ENCODE results near the gene PPIL6. TPM values are rescaled to one million over a fixed set of nuclear protein-coding genes. Genes with fewer than 3 reads are reported as not detected.
"Not testable (repeated sequence)": the region's sequence is repeated elsewhere in the genome, so short reads cannot be mapped to it uniquely, and the experiment has no call there.

The PPIL6 gene
- total and polyA plus RNA-seq, 4 donors: 0.17 to 0.51 (median 0.30) TPM

DNA sequence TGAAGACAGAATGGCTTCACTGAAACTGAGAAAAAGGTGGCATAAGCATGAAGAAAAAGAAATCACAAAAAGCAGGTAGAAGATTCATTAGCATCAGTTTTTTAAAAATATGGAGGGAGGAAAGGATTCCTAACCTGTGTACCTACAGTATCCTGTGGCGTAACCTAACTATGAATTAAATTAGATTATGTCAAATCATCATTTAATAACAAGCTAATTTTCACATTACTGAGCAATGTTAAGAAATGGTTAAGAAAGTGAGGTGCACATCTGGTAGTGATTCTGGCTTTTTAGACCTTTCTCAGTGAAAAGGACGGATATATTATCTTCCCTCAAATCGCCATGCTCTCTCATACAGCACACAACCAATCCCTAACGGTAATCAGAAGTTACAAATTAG, 70.7 kb downstream of the PPIL6 start:
- Histone ChIP-seq H3K36me3 (ENCODE audit: control insufficient read depth in 4 of 4, insufficient read depth in 3 of 4, low read depth in 1 of 4, low read length in 3 of 4) (peaks cover 3 to 58% (median 42%) of the 10 kb centered on the region in 4 donors), H3K27ac (ENCODE audit: low read depth in 1 of 2, low read length in 2 of 2) (no peak overlapping the region), H3K9me3 (ENCODE audit: control insufficient read depth in 4 of 4, low read length in 3 of 4) (no peaks in the 10 kb centered on the region), H3K27me3 (ENCODE audit: control insufficient read depth in 4 of 4, insufficient read depth in 4 of 4, low read length in 3 of 4) (no peaks in the 10 kb centered on the region), H3K9ac (ENCODE audit: low read depth in 1 of 2, low read length in 2 of 2) (no peak overlapping the region), H3K4me3 (ENCODE audit: low read depth in 1 of 3, low read length in 3 of 3) (no peak overlapping the region), H3K4me1 (ENCODE audit: control insufficient read depth in 4 of 4, insufficient read depth in 4 of 4, low read length in 3 of 4) (peaks cover 0 to 15% (median 9%) of the 10 kb centered on the region in 4 donors)
- DNase-seq (ENCODE audit: low spot score): no peak
- no peak for TF ChIP-seq YY1 (IDR thresholded peaks at IDR 0.05)
- TF ChIP-seq GABPA (IDR thresholded peaks at IDR 0.05 in 1 of 2, conservative IDR thresholded peaks at IDR 0.05 in 1 of 2): no peak
- TF ChIP-seq NR2F2 (IDR thresholded peaks at IDR 0.05): no peak
- TF ChIP-seq FOXA1 (IDR thresholded peaks at IDR 0.05): no peak
- 82% methylated on average over 4 of the region's 4 CpGs for WGBS

DNA sequence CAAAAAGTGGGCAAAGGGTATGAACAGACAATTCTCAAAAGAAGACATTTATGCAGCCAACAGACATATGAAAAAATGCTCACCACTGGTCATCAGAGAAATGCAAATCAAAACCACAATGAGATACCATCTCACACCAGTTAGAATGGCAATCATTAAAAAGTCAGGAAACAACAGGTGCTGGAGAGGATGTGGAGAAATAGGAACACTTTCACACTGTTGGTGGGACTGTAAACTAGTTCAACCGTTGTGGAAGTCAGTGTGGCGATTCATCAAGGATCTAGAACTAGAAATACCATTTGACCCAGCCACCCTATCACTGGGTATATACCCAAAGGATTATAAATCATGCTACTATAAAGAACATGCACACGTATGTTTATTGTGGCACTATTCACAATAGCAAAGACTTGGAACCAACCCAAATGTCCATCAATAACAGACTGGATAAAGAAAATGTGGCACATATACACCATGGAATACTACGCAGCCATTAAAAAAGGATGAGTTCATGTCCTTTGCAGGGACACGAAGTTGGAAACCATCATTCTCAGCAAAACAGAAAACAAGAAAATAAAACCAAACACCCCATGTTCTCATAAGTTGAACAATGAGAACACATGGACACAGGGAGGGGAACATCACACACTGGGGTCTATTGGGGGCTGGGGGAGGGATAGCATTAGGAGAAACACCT, 75.9 kb downstream of the PPIL6 start:
- peaks cover 2 to 54% (median 40%) of the 10 kb centered on the region in 4 donors for H3K36me3 ChIP-seq (ENCODE audit: control insufficient read depth in 4 of 4, insufficient read depth in 3 of 4, low read depth in 1 of 4, low read length in 3 of 4)
- not testable (repeated sequence) for H3K9ac ChIP-seq (ENCODE audit: low read depth in 1 of 2, low read length in 2 of 2); H3K27me3 ChIP-seq (ENCODE audit: control insufficient read depth in 4 of 4, insufficient read depth in 4 of 4, low read length in 3 of 4); H3K27ac ChIP-seq (ENCODE audit: low read depth in 1 of 2, low read length in 2 of 2); H3K9me3 ChIP-seq (ENCODE audit: control insufficient read depth in 4 of 4, low read length in 3 of 4); H3K4me3 ChIP-seq (ENCODE audit: low read depth in 1 of 3, low read length in 3 of 3); DNase-seq (ENCODE audit: low spot score); H3K4me1 ChIP-seq (ENCODE audit: control insufficient read depth in 4 of 4, insufficient read depth in 4 of 4, low read length in 3 of 4)
- 96% methylated on average over 5 of the region's 5 CpGs for WGBS

DNA sequence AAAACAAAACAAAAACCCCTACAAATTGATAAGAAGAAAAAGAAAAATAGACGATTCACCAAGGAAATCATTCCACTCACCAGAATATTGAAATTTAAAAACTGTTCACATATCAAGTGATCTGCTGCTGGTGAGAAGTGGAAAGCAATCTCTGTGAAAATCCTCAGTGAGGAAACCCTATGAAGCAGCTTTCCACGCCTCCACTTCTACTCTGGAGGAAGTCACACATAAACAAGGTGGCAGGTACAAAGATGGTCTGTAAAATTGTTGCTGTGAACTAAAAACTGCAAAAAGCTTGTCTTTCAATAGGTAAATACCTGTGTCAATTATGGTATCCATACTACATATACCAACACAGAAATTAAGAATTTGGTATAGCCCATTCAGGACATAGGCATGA, 76.7 kb downstream of the PPIL6 start:
- Histone ChIP-seq H3K4me1 (ENCODE audit: control insufficient read depth in 4 of 4, insufficient read depth in 4 of 4, low read length in 3 of 4) (no peaks in the 10 kb centered on the region), H3K9ac (ENCODE audit: low read depth in 1 of 2, low read length in 2 of 2) (no peak overlapping the region), H3K27ac (ENCODE audit: low read depth in 1 of 2, low read length in 2 of 2) (no peak overlapping the region), H3K9me3 (ENCODE audit: control insufficient read depth in 4 of 4, low read length in 3 of 4) (peaks cover 0 to 4% (median 0%) of the 10 kb centered on the region in 4 donors), H3K4me3 (ENCODE audit: low read depth in 1 of 3, low read length in 3 of 3) (no peak overlapping the region), H3K36me3 (ENCODE audit: control insufficient read depth in 4 of 4, insufficient read depth in 3 of 4, low read depth in 1 of 4, low read length in 3 of 4) (peaks cover 2 to 49% (median 38%) of the 10 kb centered on the region in 4 donors), H3K27me3 (ENCODE audit: control insufficient read depth in 4 of 4, insufficient read depth in 4 of 4, low read length in 3 of 4) (no peaks in the 10 kb centered on the region)
- no peak for DNase-seq (ENCODE audit: low spot score)
- TF ChIP-seq JUND (IDR thresholded peaks at IDR 0.05) (no peak), NR2F2 (IDR thresholded peaks at IDR 0.05) (no peak), RXRA (IDR thresholded peaks at IDR 0.05) (no peak), RAD21 (IDR thresholded peaks at IDR 0.05) (no peak), YY1 (IDR thresholded peaks at IDR 0.05) (no peak), GABPA (IDR thresholded peaks at IDR 0.05 in 1 of 2, conservative IDR thresholded peaks at IDR 0.05 in 1 of 2) (no peak)
- WGBS: 97% methylated on average over 2 of the region's 2 CpGs

DNA sequence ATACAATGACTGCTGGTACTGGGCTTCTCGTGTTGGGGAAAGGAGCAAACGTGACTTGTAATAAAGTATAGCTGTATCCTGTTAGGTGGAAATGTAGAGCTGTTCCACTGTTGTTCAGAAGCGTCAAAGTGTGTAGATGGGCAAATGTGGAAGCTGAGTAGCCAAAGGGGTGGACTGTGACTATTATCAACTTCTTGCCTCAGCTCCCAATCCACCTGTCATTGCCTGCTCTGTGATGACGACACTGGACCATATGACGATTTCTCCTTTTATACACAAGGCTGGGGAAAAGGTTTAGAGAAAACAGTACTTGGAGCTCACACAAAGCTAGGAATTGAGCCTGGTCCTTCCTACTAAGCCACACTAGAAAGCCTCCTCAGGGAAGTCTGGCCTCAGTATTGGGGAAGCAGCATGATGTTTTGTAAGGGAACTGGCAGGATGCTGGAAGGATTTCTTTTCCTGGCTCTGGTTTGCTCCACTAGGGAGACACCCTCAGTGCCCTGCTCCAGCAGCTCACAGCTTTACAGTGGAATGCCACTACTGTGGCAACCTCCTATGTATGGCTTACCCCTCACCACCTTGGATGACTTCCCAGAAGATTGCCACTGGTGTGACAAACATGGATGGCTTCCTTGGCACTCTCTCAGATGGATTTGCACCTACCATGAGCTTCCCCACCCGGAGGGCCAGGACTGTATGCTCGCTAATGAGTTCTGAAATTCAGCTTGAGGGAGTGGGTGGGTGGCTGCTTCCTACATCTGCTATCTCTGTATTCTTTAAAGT, 78.1 kb downstream of the PPIL6 start:
- Histone ChIP-seq H3K36me3 (ENCODE audit: control insufficient read depth in 4 of 4, insufficient read depth in 3 of 4, low read depth in 1 of 4, low read length in 3 of 4) (peaks cover 2 to 41% (median 28%) of the 10 kb centered on the region in 4 donors), H3K4me1 (ENCODE audit: control insufficient read depth in 4 of 4, insufficient read depth in 4 of 4, low read length in 3 of 4) (no peaks in the 10 kb centered on the region), H3K27ac (ENCODE audit: low read depth in 1 of 2, low read length in 2 of 2) (no peak overlapping the region), H3K4me3 (ENCODE audit: low read depth in 1 of 3, low read length in 3 of 3) (no peak overlapping the region), H3K9me3 (ENCODE audit: control insufficient read depth in 4 of 4, low read length in 3 of 4) (peaks cover 0 to 4% (median 0%) of the 10 kb centered on the region in 4 donors), H3K9ac (ENCODE audit: low read depth in 1 of 2, low read length in 2 of 2) (no peak overlapping the region), H3K27me3 (ENCODE audit: control insufficient read depth in 4 of 4, insufficient read depth in 4 of 4, low read length in 3 of 4) (no peaks in the 10 kb centered on the region)
- DNase-seq (ENCODE audit: low spot score): no peak
- TF ChIP-seq, protein P1, sequence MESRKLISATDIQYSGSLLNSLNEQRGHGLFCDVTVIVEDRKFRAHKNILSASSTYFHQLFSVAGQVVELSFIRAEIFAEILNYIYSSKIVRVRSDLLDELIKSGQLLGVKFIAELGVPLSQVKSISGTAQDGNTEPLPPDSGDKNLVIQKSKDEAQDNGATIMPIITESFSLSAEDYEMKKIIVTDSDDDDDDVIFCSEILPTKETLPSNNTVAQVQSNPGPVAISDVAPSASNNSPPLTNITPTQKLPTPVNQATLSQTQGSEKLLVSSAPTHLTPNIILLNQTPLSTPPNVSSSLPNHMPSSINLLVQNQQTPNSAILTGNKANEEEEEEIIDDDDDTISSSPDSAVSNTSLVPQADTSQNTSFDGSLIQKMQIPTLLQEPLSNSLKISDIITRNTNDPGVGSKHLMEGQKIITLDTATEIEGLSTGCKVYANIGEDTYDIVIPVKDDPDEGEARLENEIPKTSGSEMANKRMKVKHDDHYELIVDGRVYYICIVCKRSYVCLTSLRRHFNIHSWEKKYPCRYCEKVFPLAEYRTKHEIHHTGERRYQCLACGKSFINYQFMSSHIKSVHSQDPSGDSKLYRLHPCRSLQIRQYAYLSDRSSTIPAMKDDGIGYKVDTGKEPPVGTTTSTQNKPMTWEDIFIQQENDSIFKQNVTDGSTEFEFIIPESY (IDR thresholded peaks at IDR 0.05): no peak
- TF ChIP-seq YY1 (IDR thresholded peaks at IDR 0.05) (no peak), RXRA (IDR thresholded peaks at IDR 0.05) (no peak)
- 97% methylated on average over 7 of the region's 7 CpGs for WGBS
